ENCODE results near the gene PGPEP1.

Gene PGPEP1, protein sequence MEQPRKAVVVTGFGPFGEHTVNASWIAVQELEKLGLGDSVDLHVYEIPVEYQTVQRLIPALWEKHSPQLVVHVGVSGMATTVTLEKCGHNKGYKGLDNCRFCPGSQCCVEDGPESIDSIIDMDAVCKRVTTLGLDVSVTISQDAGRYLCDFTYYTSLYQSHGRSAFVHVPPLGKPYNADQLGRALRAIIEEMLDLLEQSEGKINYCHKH

DNA sequence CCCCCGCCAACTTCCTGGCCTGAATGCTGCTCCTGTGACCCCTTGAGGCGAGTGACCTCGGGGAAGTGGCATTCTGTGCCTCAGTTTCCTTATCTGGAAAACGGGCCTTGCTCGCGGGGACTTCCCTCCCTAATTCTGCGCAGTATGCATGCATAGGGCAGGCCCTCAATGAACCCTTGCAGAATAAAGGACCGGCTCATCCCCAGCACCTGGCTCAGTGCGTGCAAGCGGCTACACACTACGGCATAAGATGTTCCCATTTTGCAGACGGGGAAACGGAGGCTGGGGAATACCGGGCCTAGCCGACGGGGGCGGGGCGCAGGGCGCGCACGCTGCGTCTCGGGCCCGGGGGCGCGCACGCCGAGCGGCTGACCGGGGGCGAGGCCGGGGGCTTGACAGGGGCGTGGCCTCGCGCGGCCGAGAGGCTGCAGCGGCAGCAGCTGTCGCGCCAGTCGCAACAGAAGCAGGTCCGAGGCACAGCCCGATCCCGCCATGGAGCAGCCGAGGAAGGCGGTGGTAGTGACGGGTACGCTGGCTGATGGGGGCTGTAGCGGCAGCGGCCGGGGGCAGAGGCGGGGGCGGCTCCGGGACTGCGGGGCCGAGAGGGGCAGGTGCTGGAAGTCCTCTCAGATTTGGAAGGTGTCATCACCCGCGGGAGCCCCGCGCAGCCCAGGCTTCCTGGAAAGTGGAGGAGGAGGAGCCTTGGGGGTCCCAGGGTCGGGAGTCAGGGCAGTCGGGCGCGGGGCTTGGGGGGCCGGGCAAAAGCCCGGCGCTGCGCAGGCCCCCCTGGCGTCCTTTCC, at the start of gene PGPEP1:
Gene PGPEP1, plus strand, starts transcription at position 409 of the 800 bp plus-strand sequence. Its CDS starts 84 bp downstream, at position 493.
- DNase-seq = peak; percentile 50 to 69

DNA sequence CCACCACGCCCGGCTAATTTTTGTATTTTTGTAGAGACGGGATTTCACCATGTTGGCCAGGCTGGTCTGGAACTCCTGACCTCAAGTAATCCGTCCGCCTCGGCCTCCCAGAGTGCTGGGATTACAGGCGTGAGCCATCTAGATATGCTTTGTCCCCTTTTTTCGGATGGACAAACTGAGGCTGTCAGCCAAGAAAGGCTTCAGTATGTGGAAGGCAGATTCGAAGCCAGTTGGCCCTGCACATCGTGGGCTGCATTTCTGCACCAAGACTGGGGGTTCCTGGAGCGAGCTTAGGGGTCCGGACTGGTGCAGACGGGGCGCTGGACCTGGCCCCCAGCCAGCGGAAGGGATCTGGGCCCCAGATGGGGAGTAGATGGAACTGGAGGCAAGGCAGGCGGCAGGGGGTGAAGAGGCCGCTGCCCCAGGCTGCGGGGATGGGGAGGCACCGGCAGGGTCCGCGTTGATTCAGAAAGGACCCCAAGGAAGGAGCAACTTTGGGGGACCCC, 49.3 kb upstream of the PGPEP1 start:
- DNase-seq = no peak

DNA sequence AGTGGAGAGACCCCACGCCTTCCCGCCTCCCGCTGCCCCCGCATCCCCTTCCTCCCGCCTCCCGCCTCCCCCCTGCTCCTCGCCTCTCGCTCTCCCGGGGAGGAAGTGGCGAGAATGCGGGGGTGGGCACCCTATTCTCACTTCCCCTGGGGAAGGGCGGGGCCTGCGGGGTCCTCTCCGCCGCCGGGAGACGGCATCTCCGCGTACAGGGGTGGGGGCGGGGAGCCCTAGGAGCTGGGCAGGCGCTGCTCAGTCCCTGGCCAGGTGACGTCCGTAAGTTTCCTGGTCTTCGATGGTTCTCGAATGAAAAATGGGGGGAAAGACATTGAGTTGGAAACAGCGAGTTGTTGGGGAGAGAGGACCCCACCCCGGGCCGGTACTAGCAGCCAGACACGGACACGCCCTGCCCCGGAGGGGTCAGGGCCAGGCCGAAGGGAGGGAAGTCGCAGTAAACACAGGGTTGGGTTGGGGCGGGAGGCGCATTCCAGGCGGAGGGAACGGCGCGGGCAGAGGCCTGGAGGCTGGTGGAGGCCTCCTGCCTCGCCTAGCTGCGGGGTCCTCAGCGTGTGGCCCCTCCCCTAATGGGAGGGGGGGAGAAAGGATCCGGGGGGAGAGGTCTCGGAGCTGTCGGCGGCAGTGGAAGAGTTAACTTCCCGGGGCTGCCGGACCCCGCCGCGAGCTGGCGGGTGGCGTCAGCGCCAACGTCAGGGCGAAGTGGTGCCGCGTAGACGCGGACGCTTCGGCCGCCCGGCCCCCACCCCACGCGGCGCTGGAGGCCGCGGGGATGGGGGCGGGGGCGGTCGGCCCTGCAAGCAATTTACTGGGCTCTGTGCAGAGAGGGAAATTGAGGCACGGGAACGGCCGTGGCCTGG, 48.6 kb upstream of the PGPEP1 start:
- DNase-seq = peak; percentile 74 to 84

DNA sequence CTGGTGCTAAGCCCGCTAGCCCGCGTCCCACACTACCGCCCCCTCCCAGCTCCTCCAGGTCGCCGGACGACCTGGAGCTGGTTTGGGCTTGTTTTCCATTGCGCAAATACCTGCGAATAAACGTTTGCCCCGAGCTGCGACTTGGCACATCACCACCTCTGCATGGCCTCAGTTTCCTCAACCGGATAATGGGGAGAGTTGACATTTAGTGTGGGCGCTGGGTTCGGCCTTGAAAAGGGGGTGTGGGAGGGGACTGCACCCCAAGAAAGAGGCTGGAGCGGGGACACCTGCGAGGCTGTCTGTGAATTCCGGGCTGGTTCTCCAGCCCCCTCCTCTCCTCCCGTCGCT, 48.0 kb upstream of the PGPEP1 start:
- peak in 1 of 2 experiments; percentile 14 for DNase-seq

DNA sequence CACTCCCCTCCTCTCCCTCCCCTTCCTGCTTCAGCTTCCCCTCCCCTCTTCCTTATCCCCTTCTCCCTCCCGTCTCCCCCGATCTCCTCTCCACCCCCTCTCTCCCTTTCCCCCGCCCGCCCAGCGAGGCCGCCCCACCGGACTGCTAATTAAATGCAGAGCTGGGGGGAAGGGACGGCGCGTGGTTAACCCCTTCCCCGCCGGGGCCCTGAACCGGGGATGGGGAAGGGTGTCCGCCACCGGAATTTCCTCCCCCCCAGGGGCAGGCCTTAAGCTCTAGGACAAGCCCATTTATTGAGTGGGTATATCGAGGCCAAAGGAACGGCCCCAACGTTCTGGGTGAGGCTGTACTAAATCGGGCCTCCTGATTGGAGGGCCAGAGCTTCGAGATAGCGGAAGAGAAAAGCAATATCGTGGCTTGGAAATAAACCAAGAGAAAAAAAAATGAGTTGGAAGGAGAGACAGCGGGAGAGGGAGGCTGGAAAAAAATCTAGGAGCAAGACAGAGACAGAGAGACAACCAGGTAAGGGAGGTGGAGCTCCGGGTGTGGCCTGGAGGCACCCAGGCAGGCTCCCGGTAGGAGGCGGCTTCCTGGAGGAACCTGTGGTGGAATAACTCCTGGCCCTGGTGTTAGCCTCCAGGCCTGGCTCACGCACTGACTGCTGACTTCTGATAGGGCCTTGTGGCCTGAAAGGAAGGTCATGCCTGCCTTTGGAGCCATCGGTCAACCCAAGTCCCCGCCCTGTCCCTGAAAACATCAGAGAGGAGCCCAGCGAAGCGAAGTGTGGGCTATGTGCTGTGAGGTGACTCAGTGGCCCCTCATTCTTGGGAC, 47.4 kb upstream of the PGPEP1 start:
- DNase-seq = peak in 1 of 2 experiments; percentile 40

DNA sequence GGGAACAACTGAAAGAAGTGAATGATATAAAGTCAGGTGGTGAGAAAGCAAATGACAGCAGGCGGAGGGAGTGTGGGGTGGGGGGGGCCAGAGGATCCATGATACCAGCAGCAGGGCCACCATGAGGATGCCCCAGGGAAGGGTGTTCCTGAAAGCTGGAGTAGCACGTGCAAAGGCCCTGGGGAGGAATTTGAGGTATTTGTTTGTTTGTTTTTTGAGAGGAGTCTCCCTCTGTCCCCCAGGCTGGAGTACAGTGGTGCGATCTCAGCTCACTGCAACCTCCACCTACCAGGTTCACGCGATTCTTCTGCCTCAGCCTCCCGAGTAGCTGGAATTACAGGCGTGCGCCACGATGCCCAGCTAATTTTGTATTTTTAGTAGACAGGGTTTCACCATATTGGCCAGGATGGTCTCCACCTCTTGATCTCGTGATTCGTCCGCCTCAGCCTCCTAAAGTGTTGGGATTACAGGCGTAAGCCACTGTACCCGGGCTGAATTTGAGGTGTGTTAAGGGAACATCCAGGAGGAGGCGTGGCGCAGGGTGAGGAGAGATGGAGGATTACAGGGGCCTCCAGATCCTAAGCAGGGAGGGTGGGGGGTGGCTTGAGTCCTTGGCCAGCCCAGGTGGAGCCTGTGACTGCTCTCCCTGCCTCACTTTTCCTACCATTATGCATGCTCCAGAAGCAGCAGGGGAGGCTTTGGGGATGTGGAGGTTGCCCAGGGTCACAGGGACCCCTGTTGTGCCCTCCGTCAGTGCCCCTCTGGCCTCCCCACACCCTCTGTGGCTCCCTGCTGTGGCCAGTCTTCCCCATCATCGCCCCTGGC, 46.5 kb upstream of the PGPEP1 start:
- no peak for DNase-seq

DNA sequence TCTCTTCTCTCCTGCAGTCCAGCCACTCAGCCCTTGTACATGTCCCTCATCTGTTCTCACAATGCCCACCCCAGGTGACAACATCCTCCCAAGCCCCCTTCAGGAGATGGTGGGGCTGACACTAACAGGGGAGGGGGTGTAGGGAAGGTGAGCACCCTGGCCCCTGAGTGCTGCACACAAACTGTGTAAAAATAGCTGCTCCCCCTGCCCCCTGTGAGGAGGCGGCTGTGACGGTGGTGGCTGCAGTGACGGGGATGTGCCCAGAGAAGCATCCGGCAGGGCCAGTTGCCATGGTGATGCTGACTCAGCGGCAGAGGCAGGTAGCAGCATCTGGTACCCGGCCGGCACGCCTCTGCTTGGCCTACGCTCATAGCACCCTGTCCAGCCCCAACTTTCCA, 45.9 kb upstream of the PGPEP1 start:
- DNase-seq = peak; percentile 88 to 95

DNA sequence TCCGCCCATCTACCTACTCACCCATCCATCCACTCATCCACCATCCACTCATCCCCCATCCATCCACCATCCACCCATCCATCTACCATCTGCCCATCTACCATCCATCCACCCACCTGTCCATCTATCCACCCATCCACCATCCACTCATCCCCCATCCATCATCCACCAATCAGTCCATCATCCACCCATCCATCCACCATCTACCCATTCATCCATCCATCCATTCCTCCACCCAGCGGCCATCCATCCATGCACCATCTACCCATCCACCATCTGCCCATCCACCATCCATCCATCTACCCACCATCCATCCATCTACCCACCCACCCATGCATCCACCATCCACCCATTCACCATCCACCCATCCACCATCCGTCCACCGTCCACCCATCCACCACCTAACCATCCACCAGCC, 45.4 kb upstream of the PGPEP1 start:
- no peak for DNase-seq

DNA sequence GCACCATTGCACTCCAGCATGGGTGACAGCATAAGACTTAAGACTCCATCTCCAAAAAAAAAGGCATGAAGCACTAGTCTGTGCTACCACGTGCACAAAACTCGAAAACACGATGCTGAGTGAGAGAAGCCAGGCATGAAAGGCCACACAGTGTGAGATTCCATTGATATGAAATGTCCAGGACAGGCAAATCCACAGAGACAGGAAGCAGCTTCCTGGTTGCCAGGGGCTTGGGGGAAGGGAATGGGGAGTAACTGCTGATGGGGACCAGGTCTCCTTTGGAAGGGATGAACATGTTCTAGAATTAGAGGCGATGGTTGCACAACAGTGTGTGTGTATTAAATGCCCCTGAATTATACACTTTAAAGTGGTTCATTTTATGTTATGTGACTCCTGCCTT, 43.1 kb upstream of the PGPEP1 start:
- no peak for DNase-seq

DNA sequence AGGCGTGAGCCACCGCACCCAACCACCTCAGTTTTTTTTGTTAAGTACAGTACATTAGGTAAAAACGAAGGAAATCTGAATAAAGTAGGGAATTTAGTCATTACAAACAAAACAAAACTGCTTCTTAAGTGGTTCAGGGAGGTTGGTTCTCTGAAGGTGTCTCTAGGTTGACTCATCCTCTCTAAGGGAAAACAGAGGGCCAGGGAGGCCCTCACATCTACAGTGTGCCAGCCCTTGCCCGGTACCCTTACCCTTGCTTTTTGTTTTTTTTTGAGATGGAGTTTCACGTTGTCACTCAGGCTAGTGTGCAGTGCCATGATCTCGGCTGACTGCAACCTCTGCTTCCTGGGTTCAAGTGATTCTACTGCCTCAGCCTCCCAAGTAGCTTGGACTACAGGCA, 41.8 kb upstream of the PGPEP1 start:
- DNase-seq = no peak

DNA sequence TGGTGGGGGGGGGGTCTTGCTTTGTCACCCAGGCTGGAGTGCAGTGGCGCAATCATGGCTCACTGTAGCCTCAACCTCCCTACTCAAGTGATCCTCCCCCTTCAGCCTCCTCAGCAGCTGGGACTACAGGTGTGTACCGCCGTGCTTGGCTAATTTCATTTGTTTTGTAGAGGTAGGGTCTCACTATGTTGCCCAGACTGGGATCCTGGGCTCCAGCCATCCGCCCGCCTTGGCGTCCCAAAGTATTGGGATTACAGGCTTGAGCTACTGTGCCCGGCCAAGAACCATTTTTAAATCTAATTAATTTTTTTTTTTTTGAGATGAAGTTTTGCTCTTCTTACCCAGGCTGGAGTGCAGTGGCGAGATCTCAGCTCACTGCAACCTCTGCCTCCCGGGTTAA, 40.7 kb upstream of the PGPEP1 start:
- DNase-seq = no peak

DNA sequence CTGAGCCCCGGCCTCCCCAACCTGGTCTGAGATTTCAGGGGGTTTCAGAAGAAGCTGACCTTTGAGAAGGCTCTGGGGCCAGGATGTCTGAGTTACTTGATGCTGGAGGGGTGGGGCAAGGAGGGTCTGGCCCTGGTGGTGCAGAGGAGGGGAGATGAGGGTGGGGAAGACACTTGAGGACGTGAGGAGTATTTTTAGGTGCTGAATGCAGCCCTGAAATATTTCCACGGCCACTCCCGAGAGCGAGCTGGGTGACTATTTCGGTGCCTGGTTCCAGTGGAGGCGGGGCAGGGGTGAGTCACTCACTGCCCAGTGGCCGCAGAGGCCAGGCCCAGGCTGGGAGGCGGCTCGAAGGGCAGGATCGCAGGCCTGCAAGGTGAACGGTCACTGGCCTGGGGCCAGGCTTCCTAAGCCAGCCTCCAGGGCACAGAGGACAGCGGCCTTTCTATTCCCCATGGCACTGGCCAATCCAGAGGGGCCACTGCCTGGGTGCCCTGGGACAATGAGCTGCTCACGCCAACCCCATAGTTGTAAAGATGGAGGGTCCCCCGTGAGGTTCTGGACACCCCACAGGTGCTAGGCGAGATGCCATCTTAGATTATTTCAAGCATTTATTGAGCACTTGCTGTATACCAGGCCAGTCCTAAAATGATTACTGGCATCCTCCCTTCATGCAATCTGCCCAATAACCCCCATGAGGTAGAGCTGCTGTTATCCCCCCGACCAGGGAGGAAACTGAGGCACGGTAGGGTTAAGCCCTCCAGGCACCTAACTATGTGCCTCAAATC, 39.3 kb upstream of the PGPEP1 start:
- DNase-seq = no peak

DNA sequence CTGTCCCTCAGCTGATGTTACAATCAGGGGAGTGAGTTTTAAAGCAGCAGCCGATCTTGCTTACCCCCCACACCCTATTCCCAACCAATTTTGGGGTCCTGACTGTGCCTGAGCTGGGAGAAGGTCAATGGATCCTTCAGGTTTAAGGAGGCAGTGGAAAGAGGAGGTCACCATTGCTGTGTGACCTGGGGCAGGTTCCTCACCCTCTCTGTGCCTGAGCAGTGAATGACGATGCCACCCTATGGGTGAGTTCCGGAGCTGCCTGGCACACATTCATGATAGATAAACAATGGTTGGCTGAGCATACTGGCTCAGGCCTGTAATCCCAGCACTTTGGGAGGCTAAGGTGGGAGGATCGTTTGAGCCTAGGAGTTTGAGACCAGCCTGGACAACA, 38.7 kb upstream of the PGPEP1 start:
- DNase-seq = no peak

DNA sequence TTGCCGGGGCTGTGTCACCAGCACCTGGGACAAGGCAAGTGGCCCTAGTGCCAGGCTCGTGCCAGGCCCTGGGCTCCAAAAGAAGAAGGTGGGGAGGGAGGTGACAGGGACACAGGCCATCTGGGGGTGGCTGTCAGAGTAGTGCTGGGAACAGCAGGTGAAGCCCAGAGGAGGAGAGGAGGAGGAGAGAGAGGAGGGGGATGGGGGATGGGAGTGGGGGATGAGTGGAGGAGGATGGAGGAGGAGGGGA, 36.3 kb upstream of the PGPEP1 start:
- peak in 1 of 2 experiments; percentile 7 for DNase-seq

DNA sequence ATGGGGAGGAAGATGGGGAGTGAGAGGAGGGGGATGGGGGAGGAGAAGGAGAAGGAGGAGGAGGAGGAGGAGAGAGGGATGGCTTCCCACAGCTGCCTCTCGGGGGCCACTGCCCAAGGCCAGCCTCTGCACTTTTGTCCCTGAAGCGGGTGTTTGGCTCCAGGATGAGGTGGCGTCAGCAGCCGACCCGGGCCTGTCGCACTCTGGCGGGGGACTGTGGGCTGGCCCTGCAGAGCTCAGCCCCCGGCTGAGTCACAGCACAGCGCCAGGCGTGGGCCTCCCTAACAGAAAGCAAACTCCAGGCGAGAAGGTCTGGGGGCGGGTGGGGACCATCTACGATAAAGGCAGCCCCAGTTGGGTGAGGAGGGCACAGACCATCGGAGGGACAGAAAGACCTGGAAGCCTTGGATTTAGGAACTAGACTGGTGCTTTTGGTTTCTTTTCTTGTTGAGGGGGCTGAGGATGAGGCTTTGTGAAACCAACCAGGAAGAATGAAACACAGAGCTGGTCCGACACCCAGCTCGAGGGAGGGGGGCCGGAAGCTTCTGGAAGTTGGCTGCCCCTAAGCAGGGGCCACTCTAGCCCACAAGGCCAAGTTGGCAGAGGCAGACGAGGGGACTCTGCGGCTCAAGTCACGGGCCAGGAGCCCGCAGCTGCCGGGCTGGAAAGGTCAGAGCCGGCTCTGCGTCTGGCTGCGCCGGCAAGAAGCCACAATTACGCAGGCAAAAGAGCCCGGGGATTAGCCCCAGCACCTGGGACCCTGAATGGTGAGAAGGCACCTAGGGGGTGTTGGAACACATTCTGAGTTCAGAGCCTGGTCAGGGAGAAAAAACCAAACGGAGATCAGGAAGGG, 35.7 kb upstream of the PGPEP1 start:
- DNase-seq = peak; percentile 83 to 90

DNA sequence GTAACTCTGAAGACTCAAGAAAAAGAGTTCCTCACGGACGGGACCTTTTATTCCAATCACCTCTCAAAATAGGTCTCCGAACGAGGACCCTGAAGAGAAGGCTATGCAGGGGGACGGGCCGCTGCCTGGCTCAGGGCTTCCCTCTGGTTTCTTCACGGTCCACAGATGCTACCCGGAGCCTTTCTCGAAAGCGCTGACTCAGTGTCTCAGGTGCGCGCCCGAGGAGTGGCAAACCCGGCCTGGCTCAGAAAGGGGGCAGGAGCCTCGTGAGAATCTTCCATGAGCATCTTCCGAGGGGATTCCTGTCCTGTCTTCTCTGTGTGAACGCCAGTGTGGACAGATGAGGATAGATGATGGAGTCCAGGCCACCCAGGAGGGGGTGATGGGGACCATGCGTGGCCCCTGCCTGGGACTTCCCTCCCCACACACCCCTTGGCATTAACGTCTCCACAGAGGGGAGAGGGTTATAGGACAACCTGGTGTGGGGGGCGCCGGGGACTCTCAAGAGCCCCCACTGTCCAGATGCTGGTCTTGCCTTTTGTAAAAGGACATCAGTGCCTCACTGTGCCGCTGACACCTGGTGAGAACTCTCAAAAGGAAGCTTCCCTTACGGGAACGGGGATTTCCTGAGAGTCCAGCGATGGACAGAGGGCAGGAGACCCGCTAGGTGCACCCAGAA, 34.0 kb upstream of the PGPEP1 start:
- no peak for DNase-seq

DNA sequence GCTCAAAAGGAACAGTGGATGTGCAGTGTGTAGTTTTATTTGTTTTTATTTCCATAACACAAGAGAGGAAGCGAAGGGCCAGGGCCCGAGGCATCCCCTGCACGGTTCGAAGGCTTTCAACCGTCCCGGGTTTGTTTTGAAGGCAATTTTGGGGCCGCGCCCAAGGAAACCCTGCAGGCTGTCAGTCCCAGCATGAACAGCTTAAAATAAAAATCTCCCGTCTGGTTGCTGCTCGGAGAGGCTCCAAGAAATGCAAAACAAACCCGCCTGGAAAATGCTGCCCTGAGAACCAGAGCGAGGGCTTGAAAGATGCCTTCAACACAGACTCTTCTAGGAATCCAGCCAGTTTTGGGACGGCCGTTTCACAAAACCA, 33.5 kb upstream of the PGPEP1 start:
- DNase-seq = no peak

DNA sequence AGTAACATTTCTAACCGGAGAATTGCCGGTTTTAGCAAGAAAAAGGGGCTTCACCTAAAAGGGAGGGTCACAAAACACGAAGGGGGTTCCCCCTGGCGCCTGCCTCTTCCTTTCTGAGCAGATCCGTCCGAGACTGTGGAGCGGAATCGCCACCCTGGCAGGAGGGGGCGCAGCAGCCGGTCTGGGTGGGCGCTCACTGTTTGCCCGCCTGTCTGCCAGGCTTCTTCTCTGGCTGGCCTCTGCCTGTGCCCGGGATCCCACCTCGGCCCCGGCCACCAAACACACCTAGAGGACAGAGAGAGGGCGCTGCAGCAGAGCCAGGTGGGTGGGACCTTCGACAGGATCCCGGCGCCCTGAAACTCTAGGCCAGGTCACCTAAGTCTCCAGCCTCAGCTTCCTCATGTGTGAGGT, 33.1 kb upstream of the PGPEP1 start:
- DNase-seq = no peak

Data from stimulated activated CD4-positive, alpha-beta T cell treated with anti-CD3 and anti-CD28 coated beads, Interleukin-4, amount 100 ng/mL, for 4 hours (primary cell).